Naive thymus-derived CD4-positive, alpha-beta T cell (primary cell): Measurements from ENCODE around the gene TMEM134. TPM values are rescaled to one million over a fixed set of nuclear protein-coding genes. Genes with fewer than 3 reads are reported as not detected.

Experiments used
- ATAC-seq: fragments of 150-1000 bp; cut with Tn5 transposase; 2 replicates; pipeline ENCODE4 v1.10.0; 2021; ENCODE audit warnings: mild to moderate bottlenecking, moderate library complexity
- CTCF ChIA-PET: fragments of 350-600 bp; sonication (Branson Sonifier 250); formaldehyde crosslinking; loops from one replicate; lab custom pipeline; 2021; ENCODE audit warnings: antibody characterized with exemption; lab: Charles Lee
- POLR2A ChIA-PET: fragments of 350-600 bp; sonication (Branson Sonifier 250); formaldehyde crosslinking; loops from one replicate; lab custom pipeline; 2021; ENCODE audit warnings: antibody characterized with exemption, inconsistent platforms; lab: Charles Lee
- DNase-seq, 9 donors: peaks; one replicate each; pipeline versions ENCODE4 v3.0.0 to v3.0.0-alpha.2; 2020 to 2022; ENCODE audit warnings: mixed read lengths in 1 of 9
- H3K27ac ChIP-seq: one replicate; pipeline ENCODE4 v1.7.0; 2013; ENCODE audit warnings: mild to moderate bottlenecking, low read depth, low read length, moderate library complexity
- H3K27me3 ChIP-seq, 2 donors: one replicate each; pipeline ENCODE4 v1.7.0; 2013; ENCODE audit warnings: low read length in 2 of 2, mild to moderate bottlenecking in 2 of 2, moderate library complexity in 2 of 2; ENCODE audit not compliant: control insufficient read depth in 2 of 2, insufficient read depth in 2 of 2
- H3K36me3 ChIP-seq, 3 experiments: 1 replicate in 2 of 3; 2 replicates in 1 of 3; pipeline ENCODE4 v1.7.0; 2013; ENCODE audit warnings: low read length in 3 of 3, mild to moderate bottlenecking in 3 of 3, moderate library complexity in 1 of 3; ENCODE audit not compliant: insufficient read depth in 3 of 3, control insufficient read depth in 2 of 3
- H3K4me1 ChIP-seq, 2 donors: one replicate each; pipeline ENCODE4 v1.7.0; 2013; ENCODE audit warnings: low read length in 2 of 2, mild to moderate bottlenecking in 2 of 2, moderate library complexity in 1 of 2; ENCODE audit not compliant: control insufficient read depth in 2 of 2, insufficient read depth in 2 of 2
- H3K4me3 ChIP-seq: 2 replicates; pipeline ENCODE4 v1.7.0; 2013; ENCODE audit warnings: mild to moderate bottlenecking, low read length
- H3K9me3 ChIP-seq, 3 experiments: 1 replicate in 2 of 3; 2 replicates in 1 of 3; pipeline ENCODE4 v1.7.0; 2013; ENCODE audit warnings: low read length in 3 of 3; ENCODE audit not compliant: control insufficient read depth in 2 of 3
- H3K27ac Mint-ChIP-seq, 9 donors: one replicate each; pipeline ENCODE4 v1.8.0; 2020 to 2022; ENCODE audit warnings: mixed read lengths in 9 of 9, mild to moderate bottlenecking in 8 of 9, moderate library complexity in 5 of 9, inconsistent platforms in 2 of 9
- H3K27me3 Mint-ChIP-seq, 5 donors: one replicate each; pipeline ENCODE4 v1.8.0; 2021 to 2022; ENCODE audit warnings: mixed read lengths in 5 of 5, mild to moderate bottlenecking in 1 of 5
- H3K36me3 Mint-ChIP-seq, 5 donors: one replicate each; pipeline ENCODE4 v1.8.0; 2020 to 2022; ENCODE audit warnings: mixed read lengths in 5 of 5, mild to moderate bottlenecking in 3 of 5, inconsistent platforms in 1 of 5
- H3K4me1 Mint-ChIP-seq, 7 donors: one replicate each; pipeline ENCODE4 v1.8.0; 2020 to 2022; ENCODE audit warnings: mixed read lengths in 7 of 7, mild to moderate bottlenecking in 3 of 7, inconsistent platforms in 1 of 7
- H3K4me3 Mint-ChIP-seq, 10 donors: one replicate each; pipeline ENCODE4 v1.8.0; 2020 to 2022; ENCODE audit warnings: mild to moderate bottlenecking in 10 of 10, mixed read lengths in 10 of 10, moderate library complexity in 6 of 10, inconsistent platforms in 2 of 10
- H3K9me3 Mint-ChIP-seq, 11 donors: one replicate each; pipeline ENCODE4 v1.8.0; 2020 to 2022; ENCODE audit warnings: mixed read lengths in 11 of 11, mild to moderate bottlenecking in 4 of 11, inconsistent platforms in 1 of 11, moderate library complexity in 1 of 11
- intact Hi-C, 2 donors: fragments of 100-400 bp; cut with micrococcal nuclease; formaldehyde crosslinking; loops; one replicate each; pipeline ENCODE4 v1.15.1; 2023
- polyA plus RNA-seq, 2 donors: library from polyadenylated mRNA; unstranded; fragments of 300-500 nt; fragmentation: Illumina TruSeq; gene quantifications; one replicate each; pipeline ENCODE4 v1.2.3, GENCODE V29; 2021
- total RNA-seq, 6 experiments: library from RNA in 5 of 6; stranded (reverse) in 5 of 6; gene quantifications; 1 replicate in 5 of 6; 2 replicates in 1 of 6; pipeline ENCODE4 v1.2.3 and lab custom pipeline; 2021 to 2026

TMEM134 gene
- total and polyA plus RNA-seq, 7 experiments from 2014 or later = 52.4 to 143 (median 88.2) TPM

GRCh38 chr11:67493548-67494370 lies 24.7 kb upstream of the TMEM134 start:
- Mint-ChIP-seq H3K27ac (peak overlapping the region in 1 of 9 donors; percentile 25), H3K4me1 (peaks cover 4 to 9% (median 6%) of the 10 kb centered on the region in 7 donors), H3K9me3 (peaks cover 0 to 2% (median 0%) of the 10 kb centered on the region in 11 donors), H3K4me3 (no peak overlapping the region), H3K27me3 (no peaks in the 10 kb centered on the region), H3K36me3 (peaks cover 4 to 15% (median 5%) of the 10 kb centered on the region in 5 donors)
- ChIA-PET CTCF (no interaction called here), POLR2A (interaction anchor here (1.2 to 2.2 kb wide), 4 partner anchors 8 to 24 kb away, joined by 3 to 9 read pairs (median 5); no protein-coding TSS in a partner anchor)
- intact Hi-C loops = no loop called here
- H3K36me3 ChIP-seq = peaks cover 4 to 96% (median 20%) of the 10 kb centered on the region in 3 experiments
- no peaks in the 10 kb centered on the region for H3K4me1 ChIP-seq
- no peaks in the 10 kb centered on the region for H3K27me3 ChIP-seq
- no peak overlapping the region for H3K4me3 ChIP-seq
- no peak for DNase-seq
- no peaks in the 10 kb centered on the region for H3K9me3 ChIP-seq
- H3K27ac ChIP-seq = no peak overlapping the region
- ATAC-seq = no peak

DNA sequence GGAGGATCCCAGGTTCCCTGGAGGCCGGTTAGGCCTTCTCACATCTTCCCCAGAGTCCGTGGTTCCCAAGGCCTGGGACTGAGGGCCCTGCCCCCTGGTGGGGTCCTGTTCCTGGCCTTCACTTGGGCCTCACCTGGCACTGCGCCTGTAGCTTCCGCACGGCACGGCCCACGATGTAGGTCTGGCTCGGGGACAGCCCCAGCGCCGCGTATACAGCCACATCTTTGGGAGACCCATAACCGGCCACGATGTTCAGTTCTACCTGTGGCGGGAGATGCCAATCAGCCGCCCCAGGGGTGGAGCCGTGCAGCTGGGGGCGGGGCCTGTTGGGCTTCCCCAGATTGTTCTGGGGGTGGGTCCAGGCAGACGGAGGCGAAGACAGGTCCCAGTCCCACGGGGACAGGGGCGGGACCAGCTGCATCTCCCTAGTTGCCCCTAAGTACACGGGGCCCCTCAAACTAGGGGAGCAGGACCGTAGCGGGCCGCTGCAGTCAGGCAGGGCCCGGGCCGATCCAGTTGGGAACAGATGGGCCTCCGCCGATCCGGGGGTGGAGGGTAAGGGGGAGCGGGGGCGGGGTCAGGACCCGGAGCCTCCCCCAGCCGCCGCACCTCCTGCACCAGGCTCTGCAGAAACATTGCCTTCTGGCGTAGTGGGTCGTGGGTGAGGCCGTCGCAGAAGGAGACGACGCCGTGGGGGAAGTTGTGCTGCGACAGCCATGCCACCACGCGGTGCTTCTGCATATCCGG lies 23.9 kb upstream of the TMEM134 start:
- peaks cover 3% of the 10 kb centered on the region in 2 donors for H3K4me1 ChIP-seq
- no peak overlapping the region for H3K4me3 Mint-ChIP-seq
- H3K27me3 ChIP-seq = no peaks in the 10 kb centered on the region
- H3K27me3 Mint-ChIP-seq = no peaks in the 10 kb centered on the region
- peaks cover 6 to 17% (median 8%) of the 10 kb centered on the region in 5 donors for H3K36me3 Mint-ChIP-seq
- intact Hi-C loops = no loop called here
- DNase-seq (no peak), ATAC-seq (peak; percentile 28)
- CTCF ChIA-PET = no interaction called here
- H3K27ac Mint-ChIP-seq = peak overlapping the region in 2 of 9 donors; percentile 3 to 69
- no peak overlapping the region for H3K27ac ChIP-seq
- H3K4me1 Mint-ChIP-seq = peaks cover 7 to 14% (median 11%) of the 10 kb centered on the region in 7 donors
- no peaks in the 10 kb centered on the region for H3K9me3 ChIP-seq
- H3K9me3 Mint-ChIP-seq = peaks cover 0 to 2% (median 0%) of the 10 kb centered on the region in 11 donors
- POLR2A ChIA-PET = interaction anchor here (0.8 to 2.2 kb wide), 6 partner anchors 8 to 25 kb away, joined by 3 to 9 read pairs (median 4); partner anchors contain the start of gene AIP
- peaks cover 5 to 96% (median 22%) of the 10 kb centered on the region in 3 experiments for H3K36me3 ChIP-seq
- no peak overlapping the region for H3K4me3 ChIP-seq

DNA sequence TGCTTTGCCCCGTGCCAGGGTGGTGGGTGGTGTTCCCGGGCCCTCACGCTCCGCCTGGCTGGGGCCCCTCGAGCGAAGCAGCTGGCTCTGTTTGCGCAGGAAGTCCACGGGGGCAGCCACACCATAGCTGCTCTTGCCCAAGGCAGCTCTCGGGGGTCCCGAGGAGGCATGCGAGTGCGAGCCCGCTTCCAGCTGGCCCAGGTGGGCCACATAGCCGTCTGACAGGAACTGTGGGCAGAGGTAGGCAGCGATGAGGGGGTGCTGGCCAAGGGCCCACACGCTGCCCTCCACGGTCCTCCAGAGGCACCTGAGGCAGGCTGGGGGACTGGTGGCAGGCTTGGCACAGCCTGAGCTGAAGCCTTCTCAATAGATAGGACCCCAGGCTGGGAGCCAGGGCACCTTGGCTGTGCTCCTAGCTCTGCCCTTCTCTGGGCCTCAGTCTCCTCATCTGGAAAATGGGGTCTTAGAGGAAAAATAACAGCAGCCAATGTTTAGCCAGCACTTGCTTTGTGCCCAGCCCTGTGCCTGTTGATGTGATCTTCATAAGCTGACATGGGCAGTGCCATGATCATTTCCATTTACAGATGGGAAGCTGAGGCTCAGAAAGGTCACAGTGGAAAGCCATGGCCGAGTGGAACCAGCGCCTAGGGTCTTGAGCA lies 23.1 kb upstream of the TMEM134 start:
- no peak for DNase-seq
- Mint-ChIP-seq H3K9me3 (peaks cover 0 to 2% (median 0%) of the 10 kb centered on the region in 11 donors), H3K27me3 (no peaks in the 10 kb centered on the region), H3K27ac (no peak overlapping the region), H3K4me1 (peaks cover 14 to 22% (median 19%) of the 10 kb centered on the region in 7 donors), H3K4me3 (no peak overlapping the region), H3K36me3 (peaks cover 10 to 24% (median 15%) of the 10 kb centered on the region in 5 donors)
- Histone ChIP-seq H3K27me3 (no peaks in the 10 kb centered on the region), H3K4me3 (no peak overlapping the region), H3K36me3 (peaks cover 8 to 95% (median 24%) of the 10 kb centered on the region in 3 experiments), H3K27ac (peak overlapping the region; percentile 21), H3K4me1 (peaks cover 4 to 5% of the 10 kb centered on the region in 2 donors), H3K9me3 (no peaks in the 10 kb centered on the region)
- no peak for ATAC-seq
- ChIA-PET CTCF (no interaction called here), POLR2A (interaction anchor here (0.8 to 2.2 kb wide), 9 partner anchors 8 to 100 kb away, joined by 3 to 9 read pairs (median 4); partner anchors contain the start of genes AIP and RAD9A)
- intact Hi-C loops = no loop called here

GRCh38 chr11:67491276-67492068 lies 22.4 kb upstream of the TMEM134 start:
- Histone ChIP-seq H3K27me3 (no peaks in the 10 kb centered on the region), H3K9me3 (no peaks in the 10 kb centered on the region), H3K4me3 (no peak overlapping the region), H3K36me3 (peaks cover 8 to 97% (median 28%) of the 10 kb centered on the region in 3 experiments), H3K27ac (no peak overlapping the region), H3K4me1 (peaks cover 11 to 12% of the 10 kb centered on the region in 2 donors)
- Mint-ChIP-seq H3K9me3 (peaks cover 0 to 2% (median 0%) of the 10 kb centered on the region in 11 donors), H3K36me3 (peaks cover 10 to 27% (median 15%) of the 10 kb centered on the region in 5 donors), H3K27me3 (no peaks in the 10 kb centered on the region), H3K4me1 (peaks cover 15 to 29% (median 23%) of the 10 kb centered on the region in 7 donors), H3K4me3 (no peak overlapping the region), H3K27ac (peak overlapping the region in 2 of 9 donors; percentile 38 to 82)
- ChIA-PET POLR2A (interaction anchor here (0.8 to 1.9 kb wide), 9 partner anchors 8 to 99 kb away, joined by 3 to 5 read pairs (median 3); partner anchors contain the start of genes AIP, PPP1CA, RAD9A and TMEM134), CTCF (interaction anchor here (1.3 kb wide), 1 partner anchor 146 kb away, joined by 3 read pairs; no protein-coding TSS in a partner anchor)
- no peak for ATAC-seq
- DNase-seq = no peak
- intact Hi-C loops = no loop called here

- Histone ChIP-seq H3K4me3 (no peak overlapping the region), H3K27me3 (no peaks in the 10 kb centered on the region), H3K36me3 (peaks cover 8 to 90% (median 28%) of the 10 kb centered on the region in 3 experiments), H3K27ac (no peak overlapping the region), H3K4me1 (peaks cover 19 to 20% of the 10 kb centered on the region in 2 donors), H3K9me3 (no peaks in the 10 kb centered on the region)
- DNase-seq (no peak), ATAC-seq (no peak)
- POLR2A ChIA-PET = interaction anchor here (0.8 to 1.9 kb wide), 7 partner anchors 8 to 138 kb away, joined by 3 to 5 read pairs (median 3); partner anchors contain the start of genes AIP, POLD4 and TMEM134
- H3K36me3 Mint-ChIP-seq = peaks cover 10 to 34% (median 19%) of the 10 kb centered on the region in 5 donors
- CTCF ChIA-PET = interaction anchor here (1.3 kb wide), 1 partner anchor 145 kb away, joined by 3 read pairs; no protein-coding TSS in a partner anchor
- peaks cover 0 to 2% (median 0%) of the 10 kb centered on the region in 11 donors for H3K9me3 Mint-ChIP-seq
- H3K27ac Mint-ChIP-seq = peak overlapping the region in 2 of 9 donors; percentile 81 to 82
- no peak overlapping the region for H3K4me3 Mint-ChIP-seq
- intact Hi-C loops = no loop called here
- peaks cover 21 to 37% (median 31%) of the 10 kb centered on the region in 7 donors for H3K4me1 Mint-ChIP-seq
- no peaks in the 10 kb centered on the region for H3K27me3 Mint-ChIP-seq
These were observed 21.6 kb upstream of the TMEM134 start for GRCh38 chr11:67490727-67491065.
